ENCODE results near the gene PRC1. TPM values are rescaled to one million over a fixed set of nuclear protein-coding genes. Genes with fewer than 3 reads are reported as not detected.

Gene PRC1
- total and polyA plus RNA-seq, 8 donors, result 10.4 to 137 (median 66.1) TPM

DNA sequence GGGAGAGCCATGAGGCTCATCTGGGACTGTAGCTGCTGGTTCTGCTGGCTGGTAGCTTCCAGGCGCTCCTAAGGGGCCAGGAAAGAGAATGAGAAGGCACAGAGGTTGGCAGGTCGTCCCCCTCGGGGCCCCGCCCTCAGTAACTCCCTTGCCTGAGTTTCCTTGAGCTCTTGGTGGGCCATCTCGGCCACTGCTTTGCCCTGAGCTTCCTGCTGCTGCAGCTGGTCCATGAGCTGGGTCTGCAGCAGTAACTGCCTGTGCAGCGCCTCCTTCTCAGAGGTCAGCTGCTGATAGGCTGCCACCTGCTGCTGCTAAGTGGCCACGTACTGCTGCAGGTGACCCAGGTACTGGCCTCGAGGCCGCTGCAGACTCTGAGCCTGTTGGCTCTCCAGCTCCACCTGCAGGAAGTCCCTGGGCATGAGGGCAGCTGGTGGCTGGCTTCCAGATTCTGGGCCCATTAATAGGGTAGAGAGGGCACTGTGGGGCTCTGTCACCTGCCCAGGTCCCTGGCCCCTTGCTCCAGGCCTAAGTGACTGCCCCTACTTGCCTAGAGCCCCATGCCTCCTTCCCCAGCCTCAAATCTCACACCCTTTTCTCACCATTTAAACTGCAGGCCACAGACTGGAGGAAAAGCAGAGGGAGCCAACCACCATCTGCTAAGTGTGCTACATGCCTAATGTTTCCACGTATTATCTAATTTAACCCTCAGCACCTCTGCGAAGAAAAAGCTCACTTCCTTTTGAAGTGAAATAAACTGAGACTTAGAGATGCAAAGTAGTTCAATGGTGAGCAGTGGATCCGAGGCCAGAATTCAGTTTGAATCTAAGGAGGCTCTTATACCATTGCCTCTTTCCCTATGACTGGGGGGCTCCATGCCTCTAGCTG, 38.8 kb upstream of the PRC1 start:
- intact Hi-C loops (cut with DNase I), result loop anchor here in 1 of 2 donors (10.0 kb wide), 1 partner anchor 78 kb away; the partner anchor contains the start of gene RCCD1
- ATAC-seq (peak; percentile 99), DNase-seq (peak; percentile 15 to 89 (median 78))
- Histone ChIP-seq H3K27me3 (peaks cover 0 to 11% of the 10 kb centered on the region in 2 donors), H3K36me3 (no peaks in the 10 kb centered on the region), H3K9me3 (no peaks in the 10 kb centered on the region), H3K4me1 (peaks cover 0 to 5% of the 10 kb centered on the region in 2 donors), H3K27ac (no peak overlapping the region), H3K4me3 (no peak overlapping the region)
- peak; percentile 65 to 75 for TF ChIP-seq CTCF (IDR thresholded peaks at IDR 0.05)

DNA sequence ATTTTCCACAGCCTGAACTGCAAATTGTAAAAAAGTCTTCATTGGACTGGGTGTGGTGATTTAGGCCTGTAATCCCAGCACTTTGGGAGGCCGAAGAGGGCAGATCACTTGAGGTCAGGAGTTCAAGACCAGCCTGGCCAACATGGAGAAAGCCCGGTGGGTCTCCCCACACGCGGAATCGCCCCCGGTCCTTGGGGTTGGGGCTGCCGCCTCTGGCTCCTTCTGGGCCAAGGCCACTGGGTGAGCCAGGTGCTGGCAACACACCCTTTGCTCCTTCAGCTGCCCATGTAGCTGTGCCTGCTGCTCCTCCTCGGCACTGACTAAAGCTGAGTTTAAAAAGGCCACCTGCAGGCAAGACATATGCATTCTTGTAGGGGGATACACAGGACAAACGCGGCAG, 37.5 kb upstream of the PRC1 start:
- no peak for TF ChIP-seq CTCF (IDR thresholded peaks at IDR 0.05)
- Histone ChIP-seq H3K4me3 (no peak overlapping the region), H3K9me3 (no peaks in the 10 kb centered on the region), H3K36me3 (no peaks in the 10 kb centered on the region), H3K4me1 (peaks cover 0 to 5% of the 10 kb centered on the region in 2 donors), H3K27ac (no peak overlapping the region), H3K27me3 (peaks cover 0 to 7% of the 10 kb centered on the region in 2 donors)
- intact Hi-C loops (cut with DNase I), result loop anchor here in 1 of 2 donors (10.0 kb wide), 1 partner anchor 77 kb away; the partner anchor contains the start of gene RCCD1
- ATAC-seq, result no peak
- DNase-seq, result no peak

GRCh38 chr15:91027677-91028076, 33.3 kb upstream of the PRC1 start:
- Histone ChIP-seq H3K27ac (no peak overlapping the region), H3K27me3 (no peaks in the 10 kb centered on the region), H3K36me3 (no peaks in the 10 kb centered on the region), H3K4me1 (peaks cover 0 to 4% of the 10 kb centered on the region in 2 donors), H3K4me3 (no peak overlapping the region), H3K9me3 (no peaks in the 10 kb centered on the region)
- no peak for ATAC-seq
- no peak for DNase-seq
- intact Hi-C loops (cut with DNase I), result no loop called here
- TF ChIP-seq CTCF (IDR thresholded peaks at IDR 0.05), result no peak

DNA sequence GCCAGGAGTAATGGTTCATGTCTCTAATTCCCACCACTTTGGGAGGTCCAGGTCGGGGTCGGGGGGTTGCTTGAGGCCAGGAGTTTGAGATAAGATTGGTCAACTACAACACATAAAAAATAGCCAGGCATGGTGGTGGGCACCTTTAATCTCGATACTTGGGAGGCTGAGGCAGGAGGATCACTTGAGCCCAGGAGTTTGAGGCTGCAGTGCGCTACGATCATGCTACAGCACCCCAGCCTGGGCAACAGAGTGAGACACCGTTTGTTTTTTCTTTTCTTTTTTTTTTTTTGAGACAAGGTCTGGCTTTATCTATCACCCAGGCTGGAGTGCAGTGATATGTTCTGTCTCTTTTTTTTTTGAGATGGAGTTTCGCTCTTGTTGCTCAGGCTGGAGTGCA, 29.4 kb upstream of the PRC1 start:
- DNase-seq, result no peak
- intact Hi-C loops (cut with DNase I), result no loop called here
- no peak overlapping the region for H3K4me3 ChIP-seq
- no peaks in the 10 kb centered on the region for H3K9me3 ChIP-seq
- H3K27me3 ChIP-seq, result no peaks in the 10 kb centered on the region
- no peak for TF ChIP-seq CTCF (IDR thresholded peaks at IDR 0.05)
- H3K4me1 ChIP-seq, result peaks cover 0 to 24% of the 10 kb centered on the region in 2 donors
- H3K36me3 ChIP-seq, result peaks cover 0 to 4% of the 10 kb centered on the region in 2 donors
- no peak overlapping the region for H3K27ac ChIP-seq
- no peak for ATAC-seq

DNA sequence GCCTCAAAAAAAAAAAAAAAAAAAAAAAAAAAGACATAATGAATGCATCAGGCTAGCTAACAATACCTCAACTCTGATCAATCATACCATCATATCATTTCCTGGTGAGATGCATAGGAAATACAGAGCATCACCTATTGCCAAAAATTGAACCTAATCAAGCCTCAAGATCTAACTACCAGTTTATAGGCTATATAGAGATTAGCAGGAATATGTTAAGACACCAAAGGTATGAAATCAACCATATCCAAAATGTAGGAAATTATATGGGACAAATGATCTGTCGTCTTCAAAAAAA, 28.4 kb upstream of the PRC1 start:
- intact Hi-C loops (cut with DNase I), result no loop called here
- peak overlapping the region; percentile 80 to 96 for H3K4me3 ChIP-seq
- DNase-seq (no peak), ATAC-seq (no peak)
- TF ChIP-seq CTCF (IDR thresholded peaks at IDR 0.05), result no peak
- H3K27me3 ChIP-seq, result no peaks in the 10 kb centered on the region
- H3K36me3 ChIP-seq, result peaks cover 0 to 4% of the 10 kb centered on the region in 2 donors
- peaks cover 0 to 24% of the 10 kb centered on the region in 2 donors for H3K4me1 ChIP-seq
- H3K9me3 ChIP-seq, result no peaks in the 10 kb centered on the region
- peak overlapping the region; percentile 53 to 70 for H3K27ac ChIP-seq

Measured in left lung (tissue), 10 donors.